NCI-H1092 treated with DMSO at 0.1 percent for 48 hours (cell line): ENCODE data around the gene WDTC1.
"Not testable (repeated sequence)": the region's sequence is repeated elsewhere in the genome, so short reads cannot be mapped to it uniquely, and the experiment has no call there.

ENCODE experiments used
- DNase-seq: peaks from one replicate; lab custom pipeline; 2025; lab: John Stamatoyannopoulos, UW

The WDTC1 gene

GRCh38 chr1:27246194-27246593, 11.8 kb downstream of the WDTC1 start:
- DNase-seq, result no peak

- DNase-seq, result no peak
Measured at GRCh38 chr1:27253596-27253995, 19.2 kb downstream of the WDTC1 start.

DNA sequence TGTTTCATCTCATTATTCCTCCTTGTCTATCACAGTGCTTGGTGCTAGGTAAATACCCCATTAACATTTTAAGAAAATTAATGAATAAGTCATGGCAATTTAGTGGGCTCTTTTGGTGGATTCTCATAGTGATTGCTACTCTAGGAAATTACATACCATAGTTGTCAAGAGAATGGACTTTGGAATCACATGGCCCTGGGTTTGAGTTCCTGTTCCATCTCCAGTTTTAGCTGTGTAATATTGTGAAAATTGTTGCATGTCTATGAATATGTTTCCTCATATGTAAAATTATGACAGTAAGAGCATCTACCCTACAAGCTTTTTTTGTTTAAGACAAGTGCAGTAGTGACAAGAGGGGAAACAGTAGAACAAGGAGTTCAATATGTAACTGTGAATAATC, 20.7 kb downstream of the WDTC1 start:
- no peak for DNase-seq

DNA sequence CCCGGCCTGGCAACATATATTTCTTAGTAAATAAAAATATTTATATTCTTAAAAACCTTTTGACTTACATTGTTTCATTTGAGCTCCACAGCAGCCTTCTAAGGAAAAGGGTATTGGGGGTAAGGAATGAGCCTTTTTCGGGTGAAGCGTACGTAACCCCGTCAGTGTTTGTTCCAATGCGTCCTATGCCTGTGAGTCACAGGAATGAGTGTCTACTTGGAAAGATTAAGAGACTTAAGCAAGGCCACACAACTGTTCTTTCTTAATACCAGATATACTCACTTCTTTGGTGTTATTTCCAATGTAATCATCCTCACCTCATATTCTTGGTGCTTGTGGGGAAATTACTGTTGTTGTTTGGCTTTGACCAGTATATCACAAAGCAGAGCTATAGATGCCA, 22.7 kb downstream of the WDTC1 start:
- DNase-seq, result no peak

DNA sequence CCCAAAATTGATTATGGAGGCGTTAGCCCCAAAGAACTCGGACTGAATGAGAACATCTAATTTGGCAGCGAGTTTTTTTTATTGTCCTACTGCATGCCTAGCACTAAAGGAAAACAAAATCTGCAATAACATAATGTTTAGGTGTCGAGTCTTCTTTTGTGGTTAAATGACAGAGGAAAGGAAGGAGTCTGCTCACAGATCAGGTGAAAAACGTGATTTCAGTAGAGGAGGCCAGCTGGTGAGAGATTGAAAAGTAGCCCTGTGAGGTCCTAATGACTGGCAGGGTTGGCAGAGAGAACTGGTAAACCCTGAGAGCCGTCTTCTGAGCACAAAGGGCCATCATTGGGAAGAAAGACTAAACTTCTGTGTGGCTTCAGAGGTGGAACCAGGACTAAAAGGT, 24.2 kb downstream of the WDTC1 start:
- no peak for DNase-seq

GRCh38 chr1:27267153-27267552, 32.7 kb downstream of the WDTC1 start:
- DNase-seq, result no peak

- DNase-seq, result no peak
Measured at GRCh38 chr1:27269276-27269675, 34.8 kb downstream of the WDTC1 start.

DNA sequence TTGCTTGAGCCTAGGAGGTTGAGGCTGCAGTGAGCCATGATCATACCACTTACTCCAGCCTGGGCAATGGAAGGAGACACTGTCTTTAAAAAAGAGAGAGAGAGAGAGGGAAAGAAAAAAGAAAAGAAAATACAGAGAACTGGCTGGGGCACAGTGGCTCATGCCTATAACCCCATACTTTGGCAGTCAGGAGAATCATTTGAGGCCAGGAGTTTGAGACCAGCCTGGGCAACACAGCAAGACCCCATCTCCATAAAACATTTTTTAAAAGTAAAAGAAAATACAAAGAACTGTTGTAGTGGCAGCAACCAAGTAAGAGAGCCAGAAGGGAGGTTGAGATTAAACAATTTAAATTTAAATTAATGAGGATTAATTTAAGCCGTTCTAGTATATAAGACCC, 39.8 kb downstream of the WDTC1 start:
- no peak for DNase-seq

DNA sequence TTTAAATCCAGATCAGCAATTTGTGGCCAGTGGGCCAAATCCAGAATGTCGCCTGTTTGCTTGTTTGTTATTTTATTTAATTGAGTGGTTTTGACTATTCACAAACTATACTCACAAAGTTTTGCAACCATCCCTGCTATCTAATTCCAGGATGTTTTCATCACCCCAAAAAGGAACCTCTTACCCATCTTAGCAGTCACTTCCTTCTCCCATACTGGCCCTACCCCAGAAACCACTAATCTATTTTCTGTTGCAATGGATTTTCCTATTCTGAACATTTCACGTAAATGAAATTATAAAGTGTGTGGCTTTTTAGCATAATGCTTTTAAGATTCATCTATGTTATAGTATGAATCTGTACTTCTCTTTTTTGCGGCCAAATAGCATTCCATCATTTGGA, 41.3 kb downstream of the WDTC1 start:
- DNase-seq, result no peak

- DNase-seq, result peak; percentile 82
Measured at GRCh38 chr1:27284425-27285273, 50.2 kb downstream of the WDTC1 start.

- no peak for DNase-seq
Measured at GRCh38 chr1:27285274-27285660, 50.8 kb downstream of the WDTC1 start.

DNA sequence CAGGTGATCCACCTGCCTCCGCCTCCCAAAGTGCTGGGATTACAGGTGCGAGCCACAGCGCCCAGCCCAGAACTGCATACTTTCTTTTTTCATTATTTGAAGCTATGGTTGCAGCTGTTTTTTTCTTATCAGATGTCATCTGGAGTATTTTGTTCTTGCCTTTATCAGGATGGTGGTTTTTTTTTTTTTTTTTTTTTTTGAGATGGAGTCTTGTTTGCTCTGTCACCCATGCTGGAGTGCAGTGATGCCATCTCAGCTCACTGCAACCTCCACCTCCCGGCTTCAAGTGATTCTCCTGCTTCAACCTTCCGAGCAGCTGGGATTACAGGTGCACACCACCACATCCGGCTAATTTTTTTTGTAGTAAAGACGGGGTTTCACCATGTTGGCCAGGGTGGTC, 51.4 kb downstream of the WDTC1 start:
- not testable (repeated sequence) for DNase-seq

DNA sequence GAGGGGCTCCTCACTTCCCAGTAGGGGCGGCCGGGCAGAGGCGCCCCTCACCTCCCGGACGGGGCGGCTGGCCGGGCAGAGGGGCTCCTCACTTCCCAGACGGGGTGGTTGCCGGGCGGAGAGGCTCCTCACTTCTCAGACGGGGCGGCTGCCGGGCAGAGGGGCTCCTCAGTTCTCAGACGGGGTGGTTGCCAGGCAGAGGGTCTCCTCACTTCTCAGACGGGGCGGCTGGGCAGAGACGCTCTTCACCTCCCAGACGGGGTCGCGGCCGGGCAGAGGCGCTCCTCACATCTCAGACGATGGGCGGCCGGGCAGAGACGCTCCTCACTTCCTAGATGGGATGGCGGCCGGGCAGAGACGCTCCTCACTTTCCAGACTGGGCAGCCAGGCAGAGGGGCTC, 54.7 kb downstream of the WDTC1 start:
- DNase-seq, result not testable (repeated sequence)

- no peak for DNase-seq
Measured at GRCh38 chr1:27290581-27290980, 56.1 kb downstream of the WDTC1 start.

- DNase-seq, result no peak
Measured at GRCh38 chr1:27292106-27292505, 57.7 kb downstream of the WDTC1 start.

DNA sequence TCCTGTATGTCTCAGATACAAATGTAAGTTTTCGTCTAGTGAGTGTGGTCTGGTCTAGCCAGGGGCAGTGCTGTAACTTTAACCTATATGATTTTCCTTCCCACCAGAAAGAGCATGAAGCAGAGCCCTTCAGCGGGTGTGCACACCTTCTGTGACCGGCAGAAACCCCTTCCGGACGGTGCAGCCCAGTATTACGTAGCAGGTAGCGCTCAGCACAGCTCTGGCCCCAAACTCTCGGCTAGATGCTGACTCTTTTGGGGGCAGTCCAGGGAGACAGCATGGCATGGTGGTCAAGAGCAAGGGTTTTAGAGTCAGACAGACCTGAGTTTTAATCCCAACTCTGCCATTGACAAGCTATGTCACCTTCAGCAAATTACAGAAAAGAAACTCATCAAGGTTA, 59.5 kb downstream of the WDTC1 start:
- DNase-seq, result no peak

DNA sequence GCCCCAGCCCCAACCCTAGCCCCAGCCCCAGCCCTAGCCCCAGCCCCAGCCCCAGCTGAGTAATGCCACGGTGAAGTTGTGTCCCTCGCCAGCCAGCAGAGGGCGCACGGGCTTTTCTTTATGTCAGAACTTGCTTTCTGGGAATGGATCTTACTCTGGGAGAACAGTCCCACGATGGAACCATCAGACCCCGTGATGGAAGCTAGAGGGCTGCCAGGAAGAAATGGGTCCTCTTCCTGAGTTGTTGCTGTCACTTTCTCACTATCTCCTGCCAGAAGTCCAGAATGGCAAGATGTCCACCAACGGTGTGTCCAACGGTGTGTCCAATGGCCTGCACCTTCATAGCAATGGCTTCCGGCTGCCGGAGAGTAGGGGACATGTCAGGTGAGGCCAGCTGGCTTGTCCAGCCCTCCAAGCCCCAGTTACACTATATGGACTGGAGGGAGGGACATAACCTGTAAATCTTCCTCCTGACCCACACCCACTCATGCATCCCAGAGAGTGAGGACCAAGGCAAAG, 62.4 kb downstream of the WDTC1 start:
- DNase-seq, result peak; percentile 35

GRCh38 chr1:27297903-27298302, 63.5 kb downstream of the WDTC1 start:
- no peak for DNase-seq

DNA sequence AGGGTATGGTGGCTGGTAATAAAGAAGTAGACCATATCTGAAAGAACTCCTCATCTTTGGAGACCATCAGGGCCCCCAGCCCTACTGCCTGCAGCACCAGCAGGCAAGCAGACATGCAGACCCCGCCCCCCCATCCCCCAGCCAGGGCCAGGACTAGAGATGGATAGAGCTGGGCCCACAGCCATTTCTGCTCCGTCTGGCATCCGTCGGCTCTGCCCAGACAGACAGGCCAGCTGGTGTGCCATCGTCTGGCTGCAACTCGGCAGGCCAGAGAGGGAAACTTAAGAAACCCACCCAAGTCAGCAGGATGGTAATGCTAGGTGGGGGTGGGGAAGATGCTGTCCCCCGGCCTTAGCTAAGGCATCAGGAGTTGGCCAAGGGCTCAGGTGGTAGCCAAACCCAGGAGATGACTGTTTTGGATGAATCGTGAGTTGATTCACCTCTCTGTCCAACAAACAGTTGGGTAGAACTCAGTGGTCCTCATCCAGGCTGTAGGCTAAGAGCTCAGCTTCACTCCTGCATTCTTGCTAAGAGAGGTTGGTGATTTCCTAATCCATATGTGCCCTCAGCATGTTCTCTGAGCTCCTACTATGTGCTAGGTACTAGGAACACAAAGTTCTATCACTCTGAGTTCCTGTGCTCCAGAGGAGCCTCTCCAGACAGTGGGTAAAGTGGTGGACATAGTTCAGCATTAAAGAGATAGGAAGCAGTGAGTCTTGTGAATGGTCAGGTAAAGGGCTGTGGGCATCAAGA, 64.4 kb downstream of the WDTC1 start:
- no peak for DNase-seq

- DNase-seq, result peak; percentile 31
Measured at GRCh38 chr1:27299385-27300271, 65.2 kb downstream of the WDTC1 start.

DNA sequence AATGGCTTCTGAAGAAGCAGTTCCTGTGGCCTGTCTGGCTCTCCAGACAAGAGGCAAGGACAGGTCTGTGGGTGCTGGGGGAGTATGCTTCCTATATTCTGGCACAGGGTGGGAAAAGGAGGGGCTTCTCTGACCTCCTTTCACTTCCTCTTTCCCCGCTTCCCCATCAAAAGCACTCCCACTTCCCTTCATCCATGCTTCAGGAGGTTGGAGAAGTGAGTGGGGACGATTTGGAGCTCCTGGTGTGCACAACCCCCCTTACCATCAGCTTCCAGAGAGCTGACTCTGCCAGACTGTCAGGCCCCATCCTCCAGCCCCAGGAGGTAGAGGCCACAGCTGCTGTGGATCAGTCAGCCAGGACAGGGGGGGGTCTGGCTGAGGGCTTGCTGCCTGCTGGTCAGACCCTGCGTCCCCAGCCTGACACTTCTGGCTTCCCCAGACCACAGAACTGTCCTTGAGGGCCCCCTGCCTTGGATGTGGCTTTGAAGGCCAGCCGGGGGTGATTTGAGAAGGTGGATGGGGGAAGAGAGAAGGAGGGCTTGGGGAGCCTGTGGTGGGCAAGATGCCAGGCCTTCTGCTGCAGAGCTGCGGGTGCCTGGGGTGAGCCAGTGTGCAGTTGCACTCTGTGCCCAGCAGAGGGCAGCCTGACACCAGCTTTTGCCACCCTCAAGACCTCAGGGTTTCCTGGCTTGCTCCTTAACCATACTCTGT, 66.1 kb downstream of the WDTC1 start:
- DNase-seq, result peak; percentile 93

GRCh38 chr1:27301052-27301422, 66.6 kb downstream of the WDTC1 start:
- DNase-seq, result no peak
